ENCODE results near the gene CCNY.
"Not testable (repeated sequence)": the region's sequence is repeated elsewhere in the genome, so short reads cannot be mapped to it uniquely, and the experiment has no call there.

Gene CCNY

DNA sequence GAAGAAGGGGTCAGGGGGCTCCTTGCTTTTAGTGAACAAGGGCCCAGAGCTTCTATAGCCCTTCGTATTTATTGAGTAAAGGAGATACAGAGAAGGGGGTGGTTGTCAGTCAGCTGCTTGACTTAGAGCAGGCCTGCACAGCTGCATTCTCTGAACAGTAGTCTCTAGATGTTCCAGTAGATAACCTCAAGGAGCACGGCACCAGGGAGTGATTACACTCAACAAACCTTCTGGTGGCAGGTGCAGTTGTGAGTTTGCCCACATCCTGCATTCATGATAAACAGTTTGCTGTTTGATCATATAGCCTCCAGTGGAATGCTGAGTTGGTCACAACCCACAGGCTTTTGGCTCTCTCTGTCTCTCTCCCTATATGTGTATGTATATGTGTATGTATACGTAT lies 198.8 kb downstream of the CCNY start:
- DNase-seq = no peak

DNA sequence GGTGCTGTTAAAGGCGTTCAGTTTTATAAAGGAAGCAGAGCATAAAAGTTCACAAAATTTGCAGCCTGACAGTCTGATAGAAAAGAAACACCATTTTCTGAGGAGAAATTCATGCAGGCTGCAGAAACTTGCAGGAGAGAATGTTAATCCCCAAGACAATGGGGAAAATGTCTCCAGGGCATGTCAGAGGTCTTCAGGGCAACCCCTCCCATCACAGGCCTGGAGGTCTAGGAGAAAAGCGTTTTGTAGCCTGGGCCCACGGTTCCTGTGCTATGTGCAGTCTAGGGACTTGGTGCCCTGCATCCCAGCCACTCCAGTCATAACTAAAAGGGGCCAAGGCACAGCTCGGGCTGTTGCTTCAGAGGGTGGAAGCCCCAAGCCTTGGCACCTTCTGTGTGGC lies 200.5 kb downstream of the CCNY start:
- no peak for DNase-seq

DNA sequence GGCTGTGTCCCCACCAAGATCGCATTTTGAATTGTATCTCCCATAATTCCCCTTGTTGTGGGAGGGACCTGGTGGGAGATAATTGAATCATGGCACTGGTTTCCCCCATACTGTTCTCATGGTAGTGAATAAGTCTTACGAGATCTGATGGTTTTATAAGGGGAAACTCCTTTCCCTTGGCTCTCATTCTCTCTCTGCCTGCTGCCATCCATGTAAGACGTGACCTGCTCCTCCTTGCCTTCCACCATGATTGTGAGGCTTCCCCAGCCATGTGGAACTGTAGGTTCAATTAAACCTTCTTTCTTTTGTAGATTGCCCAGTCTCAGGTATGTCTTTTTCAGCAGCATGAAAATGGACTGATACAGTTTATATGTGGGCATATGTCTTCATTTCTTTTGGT lies 201.6 kb downstream of the CCNY start:
- not testable (repeated sequence) for DNase-seq

DNA sequence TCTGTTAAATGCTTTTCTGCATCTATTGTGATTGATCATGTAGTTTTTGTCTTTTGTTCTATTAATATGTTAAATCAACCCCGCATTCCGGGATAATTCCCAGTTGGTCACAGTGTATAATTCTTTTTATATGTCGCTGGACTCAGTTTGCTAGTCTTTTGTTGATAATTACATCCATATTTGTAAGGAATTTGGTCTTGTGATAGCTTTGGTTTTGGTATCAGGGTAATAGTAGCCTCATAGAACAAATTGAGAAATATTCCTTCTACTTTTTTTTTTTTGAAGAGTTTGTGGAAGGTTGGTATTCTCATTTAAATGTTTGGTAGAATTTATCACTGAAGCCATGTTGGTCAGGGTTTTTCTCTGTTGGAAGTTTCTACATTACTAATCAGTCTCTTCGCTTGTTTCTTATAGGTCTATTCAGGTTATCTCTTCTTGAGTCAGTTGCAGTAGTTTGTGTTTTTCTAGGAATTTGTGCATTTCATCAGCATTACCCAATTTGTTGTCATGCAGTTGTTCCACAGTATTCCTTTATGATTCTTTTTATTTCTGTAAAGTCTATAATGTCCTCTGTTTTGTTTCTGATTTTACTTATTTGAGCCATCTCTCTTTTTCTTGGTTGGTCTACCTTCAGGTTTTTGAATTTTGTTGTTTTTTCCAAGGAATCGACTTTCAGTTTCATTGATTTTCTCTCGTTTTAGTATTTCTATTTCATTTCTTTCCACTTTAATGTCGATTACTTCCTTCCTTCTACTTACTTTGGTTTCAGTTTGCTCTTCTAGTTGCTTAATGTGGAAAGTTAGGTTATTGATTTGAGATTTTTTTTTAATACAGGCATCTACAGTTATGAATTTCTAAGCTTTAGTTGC lies 204.2 kb downstream of the CCNY start:
- DNase-seq = no peak

DNA sequence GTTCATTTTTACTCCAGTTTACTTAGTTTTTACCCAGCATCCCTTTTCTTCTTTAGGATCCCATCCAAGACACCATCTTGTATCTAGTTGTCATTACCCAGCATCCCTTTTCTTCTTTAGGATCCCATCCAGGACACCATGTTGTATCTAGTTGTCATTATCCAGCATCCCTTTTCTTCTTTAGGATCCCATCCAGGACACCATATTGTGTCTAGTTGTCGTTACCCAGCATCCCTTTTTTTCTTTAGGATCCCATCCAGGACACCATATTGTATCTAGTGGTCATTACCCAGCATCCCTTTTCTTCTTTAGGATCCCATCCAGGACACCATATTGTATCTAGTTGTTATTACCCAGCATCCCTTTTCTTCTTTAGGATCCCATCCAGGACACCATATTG lies 205.4 kb downstream of the CCNY start:
- no peak for DNase-seq

DNA sequence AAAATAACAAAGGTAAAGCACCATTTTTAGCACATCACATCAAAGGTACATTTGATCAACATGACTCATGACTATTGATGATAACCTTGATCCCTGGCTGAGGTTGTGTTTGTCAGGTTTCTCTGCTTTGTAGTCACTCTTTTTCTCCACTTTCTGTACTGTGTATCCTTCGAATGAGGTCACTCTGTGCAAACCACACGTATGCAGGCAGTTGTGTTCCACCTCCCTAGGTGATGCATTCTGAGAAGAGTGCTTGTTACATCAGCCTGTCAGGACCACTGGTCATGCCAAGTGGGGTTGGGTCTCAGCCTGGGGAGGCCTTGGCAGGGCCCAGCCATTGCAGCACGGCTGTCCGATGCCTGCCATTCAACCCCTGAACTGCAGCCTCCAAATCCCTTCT lies 206.0 kb downstream of the CCNY start:
- DNase-seq = no peak

DNA sequence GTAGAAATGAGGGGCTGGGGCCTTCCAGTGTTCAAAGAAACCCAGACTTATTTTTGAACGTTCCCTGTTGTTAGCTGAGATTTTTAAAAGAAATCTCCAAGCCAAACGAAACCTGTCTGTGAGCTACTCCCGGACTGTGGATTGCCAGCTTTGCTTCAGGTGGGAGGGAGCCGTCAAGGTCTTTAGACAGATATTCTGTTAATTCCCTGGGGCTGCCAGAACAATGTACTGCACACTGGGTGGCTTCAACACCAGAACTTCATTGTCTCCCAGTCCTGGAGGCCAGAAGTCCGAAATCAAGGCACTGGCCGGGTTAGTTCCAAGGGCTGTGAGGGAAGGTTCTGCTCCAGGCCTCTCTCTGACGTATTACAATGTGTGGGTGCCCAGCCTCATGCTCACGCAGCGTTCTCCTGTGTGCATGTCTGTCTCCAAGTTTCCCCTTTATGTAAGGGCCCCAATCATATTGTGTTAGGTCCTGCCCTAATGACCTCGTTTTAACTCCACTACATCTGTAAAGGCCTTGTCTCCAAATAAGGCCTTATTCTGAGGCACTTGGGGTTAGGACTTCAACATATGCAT lies 208.9 kb downstream of the CCNY start:
- no peak for DNase-seq

DNA sequence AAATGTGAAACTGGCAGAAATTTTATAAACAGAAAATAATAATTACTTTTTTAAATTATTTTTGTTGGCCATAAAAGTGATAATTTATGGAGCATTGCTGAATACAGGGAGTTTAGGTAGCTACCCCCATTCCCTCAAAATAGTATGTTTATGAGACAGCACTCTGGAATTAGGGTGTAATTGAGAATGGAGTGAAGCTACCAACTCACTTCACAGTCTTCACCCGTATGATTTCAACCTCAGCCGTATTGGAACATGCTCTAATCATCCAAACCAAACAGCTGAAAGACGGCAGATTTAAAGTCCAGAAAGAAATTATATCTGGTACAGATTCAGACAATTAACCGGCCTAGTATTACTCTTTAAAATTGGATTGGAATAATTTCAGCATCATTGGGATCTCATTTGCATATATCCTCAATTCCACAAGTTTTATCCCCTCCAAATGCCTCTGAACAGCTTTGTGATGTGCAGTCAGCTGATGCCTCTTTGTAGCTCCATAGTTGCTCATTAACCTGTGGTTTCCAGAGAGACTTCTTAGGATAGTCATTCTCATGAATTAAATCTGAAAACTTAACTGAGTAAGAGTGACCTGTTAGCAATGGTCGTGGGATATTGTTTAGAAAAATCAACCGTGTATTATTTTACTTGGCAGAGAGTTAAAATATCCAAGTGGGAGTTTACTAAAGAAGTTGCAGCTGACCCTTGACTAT lies 209.7 kb downstream of the CCNY start:
- no peak for DNase-seq

DNA sequence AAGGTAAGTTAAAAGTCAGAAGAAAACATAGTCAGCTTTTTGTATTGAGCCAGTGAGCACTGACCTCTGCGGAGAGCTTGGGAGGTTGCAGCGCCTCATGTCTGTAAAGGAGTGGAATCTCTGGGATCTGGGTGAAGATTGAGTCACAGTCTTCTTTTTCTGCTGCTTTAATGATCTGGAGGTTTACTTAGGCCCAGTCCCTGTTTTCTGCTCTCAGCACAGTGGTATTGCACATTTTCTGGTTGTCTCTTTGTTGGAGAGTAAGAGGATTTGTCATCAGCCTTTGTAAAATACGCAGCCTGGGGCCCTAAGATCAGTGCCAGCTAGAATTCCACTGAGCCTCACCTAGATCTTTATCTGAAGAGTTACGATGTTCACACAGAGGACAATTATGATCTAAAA lies 210.5 kb downstream of the CCNY start:
- no peak for DNase-seq

DNA sequence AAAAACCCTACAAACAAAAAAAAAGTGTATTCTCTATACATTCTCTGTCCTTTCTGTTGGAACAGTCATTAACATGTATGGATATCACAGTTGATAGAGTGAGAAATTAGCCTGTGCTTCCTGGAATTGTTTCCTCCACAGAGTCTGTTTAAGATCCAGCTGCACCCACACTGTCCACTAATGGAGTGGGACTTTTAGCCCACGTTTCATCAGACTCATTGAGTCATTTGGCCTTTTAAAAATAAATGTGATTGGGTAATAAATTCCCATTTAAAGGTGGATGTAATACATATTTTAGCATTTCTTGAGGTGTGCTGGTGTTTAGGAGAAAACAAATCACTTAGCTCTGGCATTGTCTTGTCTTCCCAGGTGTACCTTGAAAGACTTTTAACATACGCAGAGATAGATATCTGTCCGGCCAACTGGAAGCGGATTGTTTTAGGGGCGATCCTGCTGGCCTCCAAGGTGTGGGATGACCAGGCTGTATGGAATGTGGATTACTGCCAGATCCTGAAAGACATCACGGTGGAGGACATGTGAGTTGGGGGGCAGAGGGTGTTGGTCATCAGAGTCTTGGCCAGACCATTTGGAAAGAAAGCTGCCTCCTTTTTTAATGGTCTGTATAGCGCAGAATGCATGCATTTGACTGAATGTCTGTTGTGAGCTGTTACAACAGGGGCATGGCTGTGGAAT lies 216.5 kb downstream of the CCNY start:
- DNase-seq = no peak

DNA sequence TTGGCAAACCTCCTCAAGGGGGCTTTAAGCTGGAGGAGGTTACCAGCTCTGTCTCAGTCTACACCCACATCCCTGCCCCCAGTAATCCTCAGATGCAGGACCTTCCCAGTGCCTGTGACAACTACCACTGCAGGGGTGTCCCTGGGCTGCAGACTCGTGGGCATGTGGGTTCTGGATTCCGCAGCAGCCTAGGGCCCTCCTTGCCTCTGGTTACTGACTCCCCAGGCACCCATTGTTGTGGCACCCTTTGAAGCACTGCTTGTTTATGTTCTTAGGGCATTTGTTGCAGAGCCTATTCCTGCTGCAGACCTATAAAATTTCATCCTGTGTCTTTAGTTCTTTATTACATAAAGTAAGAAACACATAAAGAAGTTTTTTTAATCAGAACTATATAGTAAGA lies 217.7 kb downstream of the CCNY start:
- no peak for DNase-seq

DNA sequence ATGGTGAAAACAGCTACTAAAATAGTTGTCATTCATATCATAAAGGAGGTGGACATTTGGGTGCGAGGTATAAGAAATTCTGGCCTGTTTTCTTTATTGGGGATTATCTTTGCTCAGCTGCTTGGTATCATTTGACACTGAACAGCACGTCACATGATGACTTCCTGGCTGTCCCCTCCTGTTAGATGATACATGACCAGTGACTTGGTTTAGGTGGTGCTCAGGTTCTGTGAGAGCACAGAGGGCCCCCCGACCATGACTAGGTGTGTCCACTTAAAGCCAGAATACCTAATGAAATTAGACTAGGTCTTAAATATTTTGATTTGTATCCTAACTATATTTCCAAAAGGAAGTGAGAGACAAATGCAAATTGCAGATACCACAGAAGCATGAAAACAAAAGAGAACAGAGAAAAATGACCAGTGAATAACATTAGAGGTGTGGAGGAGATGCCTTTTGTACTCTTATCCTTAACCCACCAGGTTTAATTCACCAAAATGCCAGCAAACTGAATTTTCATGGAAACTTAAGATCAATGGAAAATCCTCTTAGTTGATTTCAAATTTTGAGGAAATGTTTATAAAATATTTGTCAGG lies 218.2 kb downstream of the CCNY start:
- DNase-seq = no peak

DNA sequence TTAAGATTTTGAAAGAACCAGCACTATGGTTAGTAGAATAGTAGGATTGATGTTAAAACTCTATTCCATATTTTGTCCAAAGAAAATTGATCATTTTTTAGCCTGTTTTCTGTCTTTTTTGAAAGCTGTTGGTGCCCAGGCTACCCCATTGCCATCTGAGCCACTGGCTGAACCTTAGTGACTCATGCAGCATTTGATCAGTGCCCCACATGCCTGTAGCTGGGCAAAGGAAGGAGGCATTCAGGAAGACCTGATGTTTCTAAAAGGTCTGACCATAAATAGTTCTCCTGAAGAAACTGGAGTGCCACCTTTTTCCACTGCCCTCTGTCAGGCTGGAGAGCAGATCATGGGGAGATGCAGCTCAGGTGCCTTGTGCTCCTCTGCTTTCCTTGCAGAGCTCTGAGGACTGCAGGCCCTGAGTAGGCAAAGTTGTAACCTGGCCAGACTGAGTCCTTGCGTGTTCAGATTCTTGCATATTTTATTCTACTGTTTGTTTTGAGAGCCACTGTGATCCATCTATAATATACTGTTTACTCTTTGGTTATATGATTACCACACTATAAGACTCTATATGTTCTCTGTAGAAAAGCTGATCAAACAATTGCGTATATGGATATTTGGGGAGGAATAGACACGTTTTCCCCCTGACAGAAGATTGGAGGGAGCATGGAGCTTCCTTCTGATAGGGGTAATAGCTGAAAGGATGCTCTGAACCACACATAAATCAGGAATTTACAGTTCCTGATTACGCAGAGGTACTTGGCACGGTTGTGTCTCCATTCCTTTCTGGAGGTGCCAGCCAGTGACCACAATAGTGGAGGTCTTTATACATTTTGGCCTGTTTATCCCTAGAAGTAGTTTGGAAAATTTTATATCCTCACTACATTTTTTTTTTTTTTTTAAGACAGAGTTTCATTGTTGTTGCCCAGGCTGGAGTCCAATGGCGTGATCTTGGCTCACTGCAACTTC lies 219.9 kb downstream of the CCNY start:
- no peak for DNase-seq

DNA sequence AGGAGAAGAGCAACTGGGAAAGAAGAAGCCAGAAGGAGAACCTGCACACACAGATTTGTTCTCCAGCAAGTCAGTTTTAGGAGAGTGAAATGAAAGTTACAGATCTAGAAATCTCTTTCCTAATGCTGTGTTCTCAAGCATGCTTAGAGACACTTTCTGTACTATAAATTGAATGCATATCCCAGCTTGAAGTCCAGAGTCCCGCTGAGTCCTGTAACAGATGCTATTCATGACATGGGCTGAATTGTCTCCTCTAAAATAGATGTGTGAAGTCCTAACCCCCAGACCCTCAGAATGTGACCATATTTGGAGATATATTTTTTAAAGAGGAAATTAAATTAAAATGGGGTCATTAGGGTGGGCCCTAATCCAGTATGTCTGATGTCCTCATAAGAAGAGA lies 222.0 kb downstream of the CCNY start:
- DNase-seq = no peak

DNA sequence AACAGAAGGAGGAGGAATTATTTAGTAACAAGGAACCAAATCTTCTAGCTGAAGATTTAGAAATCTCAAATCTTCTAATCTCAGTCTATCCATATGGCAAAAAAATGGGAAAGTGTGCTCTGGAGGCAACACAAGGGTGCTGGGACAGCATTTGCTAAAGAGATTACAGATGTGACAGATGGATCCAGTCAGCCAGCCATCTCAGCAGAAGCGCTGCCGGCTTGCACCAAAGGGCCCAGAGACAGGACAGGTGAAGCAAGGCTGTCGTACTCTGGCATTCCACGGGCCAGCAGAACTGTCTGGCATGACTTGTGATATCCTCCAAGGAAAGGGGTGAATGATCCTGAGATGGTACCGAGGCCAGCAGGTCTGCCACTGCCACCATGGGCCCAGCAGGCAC lies 223.1 kb downstream of the CCNY start:
- DNase-seq = no peak

DNA sequence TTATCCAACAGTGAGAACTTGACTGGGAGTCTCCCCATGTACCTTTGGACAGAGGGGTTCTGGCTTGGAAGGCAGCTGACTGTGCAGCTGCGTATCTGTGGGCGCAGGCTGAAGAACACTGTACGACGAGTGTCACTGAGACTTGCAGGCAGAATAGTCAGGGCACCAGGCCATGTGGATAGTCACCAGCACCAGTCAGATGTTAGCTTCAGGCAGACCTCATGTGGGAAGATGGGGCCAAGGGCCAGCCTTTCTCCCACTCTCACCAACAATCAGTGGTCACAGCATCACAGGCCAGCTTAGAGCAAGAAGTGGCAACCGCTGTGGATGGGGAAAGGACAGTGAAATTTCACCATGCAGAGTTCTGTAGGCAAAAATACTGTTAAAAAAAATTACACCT lies 225.4 kb downstream of the CCNY start:
- DNase-seq = no peak

DNA sequence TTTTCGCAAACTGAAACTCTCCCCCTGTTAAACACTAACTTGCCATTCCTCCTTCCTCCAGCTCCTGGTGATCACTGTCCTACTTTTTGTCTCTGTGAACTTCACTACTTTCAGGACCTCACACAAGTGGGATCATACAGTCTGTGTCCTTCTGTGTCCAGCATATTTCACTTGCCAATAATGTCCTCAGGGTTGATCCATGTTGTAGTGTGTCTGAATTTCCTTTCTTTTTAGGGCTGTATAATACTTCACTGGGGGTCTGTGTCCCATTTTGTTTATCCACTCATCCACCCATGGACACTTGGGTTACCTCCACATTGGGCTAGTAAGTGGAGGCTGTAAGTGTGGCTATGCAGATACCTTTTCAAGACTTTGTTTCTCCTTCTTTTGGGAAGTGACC lies 226.1 kb downstream of the CCNY start:
- no peak for DNase-seq

DNA sequence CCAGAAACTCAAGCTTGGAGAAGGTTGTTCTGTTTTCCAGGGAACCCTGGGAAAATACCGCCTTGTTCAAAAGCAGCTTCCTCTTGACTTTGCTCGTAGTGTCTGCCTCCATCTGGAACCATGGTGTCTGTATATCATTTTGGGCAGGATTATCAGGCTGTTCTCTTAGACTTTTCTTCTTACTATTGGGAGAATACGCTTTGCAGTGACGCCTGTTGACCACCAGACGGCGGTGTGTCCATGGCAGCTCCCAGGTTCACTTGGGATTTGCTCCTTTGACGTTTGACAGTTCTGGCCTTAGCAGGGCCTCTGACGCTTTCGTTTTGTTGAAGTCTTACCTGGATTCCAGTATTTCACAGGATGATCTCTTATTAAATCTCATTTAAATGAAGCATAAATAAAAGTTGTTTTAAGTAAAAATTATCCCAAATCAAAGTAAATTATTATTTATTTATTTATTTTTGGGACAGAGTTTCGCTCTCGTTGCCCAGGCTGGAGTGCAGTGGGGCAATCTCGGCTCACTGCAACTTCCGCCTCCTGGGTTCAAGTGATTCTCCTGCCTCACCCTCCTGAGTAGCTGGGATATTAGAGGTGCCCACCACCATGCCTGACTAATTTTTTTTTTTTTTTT lies 227.1 kb downstream of the CCNY start:
- peak; percentile 18 for DNase-seq

DNA sequence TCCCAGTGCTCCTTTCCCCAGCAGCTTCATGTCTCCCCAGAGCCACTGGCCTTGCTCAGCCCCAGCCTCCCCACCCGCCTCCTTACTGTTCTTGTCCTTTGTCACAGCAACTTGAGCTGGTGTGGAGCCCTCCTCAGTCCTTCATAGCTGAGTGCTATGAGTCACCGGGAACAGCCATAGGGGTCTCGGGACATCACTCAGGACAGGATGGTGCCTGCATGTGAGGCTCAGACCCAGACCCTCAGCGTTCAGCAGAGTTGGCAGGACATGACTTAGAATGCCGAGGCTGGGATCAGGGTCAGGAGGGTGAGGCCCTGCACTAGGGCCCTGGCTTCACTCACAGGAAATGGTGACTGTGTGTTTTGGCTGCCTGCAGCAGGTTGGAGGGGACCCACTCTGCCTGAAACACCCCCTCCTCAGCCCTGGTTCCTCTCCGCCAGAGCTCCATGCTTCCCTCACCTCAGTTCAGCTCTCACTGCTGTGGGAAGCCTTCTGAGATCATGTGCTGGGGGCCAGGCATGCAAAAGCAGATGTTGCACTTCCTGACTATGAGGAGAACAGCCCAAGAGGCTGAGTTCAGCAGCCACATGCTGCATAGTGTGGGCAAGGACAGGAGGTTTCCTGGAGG lies 228.1 kb downstream of the CCNY start:
- DNase-seq = no peak

DNA sequence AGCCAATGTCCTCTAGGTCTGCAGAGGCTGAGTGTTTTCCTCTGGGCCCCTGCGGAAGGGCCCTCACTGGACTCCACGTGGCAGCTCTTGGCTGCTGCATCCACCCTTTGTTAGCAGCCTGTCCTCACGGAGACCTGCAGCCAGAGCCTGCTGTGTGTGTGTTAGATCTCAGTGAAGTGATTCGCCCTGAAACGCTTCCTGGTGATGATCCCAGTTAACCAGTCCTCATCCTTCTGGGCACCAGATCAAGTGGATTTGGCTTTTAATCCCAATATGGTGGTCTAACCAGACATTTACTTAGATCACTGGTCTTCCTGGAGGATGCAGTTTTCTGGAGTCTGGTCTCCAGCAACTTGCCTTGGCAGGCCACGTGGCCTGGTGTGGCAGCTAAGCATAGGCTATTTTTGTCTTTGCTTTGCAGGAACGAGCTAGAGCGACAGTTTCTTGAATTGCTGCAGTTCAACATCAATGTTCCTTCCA lies 229.3 kb downstream of the CCNY start:
- DNase-seq = no peak

DNA sequence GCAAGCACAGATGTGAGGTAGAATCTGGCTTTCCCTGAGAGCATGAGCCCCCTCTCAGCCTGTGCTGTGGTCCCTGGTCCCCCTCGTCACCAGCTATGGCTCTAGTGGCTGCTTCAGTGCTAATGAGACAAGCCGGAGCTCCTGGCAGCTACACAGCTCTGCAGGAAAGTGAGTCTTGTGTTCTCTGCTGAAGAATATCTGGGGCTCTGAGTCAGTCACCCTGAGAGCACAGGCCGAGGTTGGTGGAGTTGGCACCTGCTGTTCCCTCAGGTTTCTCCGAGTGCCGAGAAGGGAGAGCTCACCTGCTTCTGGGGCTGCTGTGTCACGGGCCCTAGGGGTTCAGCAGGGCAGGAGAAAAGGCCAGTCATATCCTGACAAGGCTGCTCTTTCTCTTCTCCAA lies 231.6 kb downstream of the CCNY start:
- no peak for DNase-seq
